GM18511 (cell line): ENCODE data around the gene SYT6.

Experiments used
- ATAC-seq: cut with Tn5 transposase; IDR thresholded peaks from one replicate; pipeline ENCODE4 v1.9.1; 2021; ENCODE audit warnings: mild to moderate bottlenecking, moderate library complexity; ENCODE audit not compliant: unreplicated experiment

SYT6 gene, protein sequence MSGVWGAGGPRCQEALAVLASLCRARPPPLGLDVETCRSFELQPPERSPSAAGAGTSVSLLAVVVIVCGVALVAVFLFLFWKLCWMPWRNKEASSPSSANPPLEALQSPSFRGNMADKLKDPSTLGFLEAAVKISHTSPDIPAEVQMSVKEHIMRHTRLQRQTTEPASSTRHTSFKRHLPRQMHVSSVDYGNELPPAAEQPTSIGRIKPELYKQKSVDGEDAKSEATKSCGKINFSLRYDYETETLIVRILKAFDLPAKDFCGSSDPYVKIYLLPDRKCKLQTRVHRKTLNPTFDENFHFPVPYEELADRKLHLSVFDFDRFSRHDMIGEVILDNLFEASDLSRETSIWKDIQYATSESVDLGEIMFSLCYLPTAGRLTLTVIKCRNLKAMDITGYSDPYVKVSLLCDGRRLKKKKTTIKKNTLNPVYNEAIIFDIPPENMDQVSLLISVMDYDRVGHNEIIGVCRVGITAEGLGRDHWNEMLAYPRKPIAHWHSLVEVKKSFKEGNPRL

GRCh38 chr1:114153261-114154145, at the start of gene SYT6:
SYT6 (minus strand) TSS chr1:114153869; CDS start chr1:114153772, 97 bp downstream.
- no peak for ATAC-seq

DNA sequence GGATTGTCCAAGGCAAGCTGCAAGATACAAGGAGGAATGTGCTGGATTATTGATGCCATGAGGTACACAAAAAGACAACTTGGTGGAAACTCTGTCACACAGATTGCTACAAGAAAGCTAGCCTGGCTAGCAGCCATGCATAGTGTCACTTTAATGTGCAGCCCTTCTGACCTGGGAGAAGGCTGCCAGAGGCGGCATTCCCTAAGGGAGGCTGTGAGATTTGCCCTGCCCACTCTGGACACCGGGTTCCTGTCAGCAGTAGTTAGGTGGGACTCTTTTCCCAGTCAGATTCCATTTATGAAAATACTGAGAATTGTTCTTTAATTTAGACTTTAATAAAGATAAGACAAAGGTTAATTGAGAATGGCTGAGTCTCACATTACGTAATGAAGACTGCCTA, 47.8 kb upstream of the SYT6 start:
- no peak for ATAC-seq

DNA sequence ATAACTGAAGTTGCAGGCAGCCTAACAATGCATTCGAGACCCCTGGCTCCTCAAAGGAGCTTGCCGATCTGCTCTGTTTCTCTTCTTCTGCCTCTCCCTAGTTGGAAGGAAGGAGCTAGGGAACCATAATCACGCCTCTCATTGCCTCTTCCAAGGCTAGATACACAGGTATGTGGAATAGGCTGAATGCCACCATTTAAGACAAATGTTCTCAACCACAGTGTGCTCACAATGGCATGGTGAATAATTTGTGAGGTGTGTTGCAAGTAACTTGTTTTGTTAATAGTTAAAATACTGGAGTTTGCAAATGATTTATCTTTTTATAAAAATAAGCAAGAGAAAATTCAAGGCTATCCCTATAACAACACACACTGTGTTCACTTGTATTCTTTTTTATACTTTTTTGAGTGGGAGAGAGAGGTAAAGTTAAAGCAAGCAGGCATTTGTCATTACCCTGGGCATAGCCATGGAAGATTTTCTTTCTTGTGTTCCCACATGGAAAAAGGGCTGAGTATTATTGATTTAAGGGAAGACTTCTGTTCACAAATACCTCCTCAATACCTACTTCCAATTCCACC, 45.4 kb upstream of the SYT6 start:
- ATAC-seq = no peak

DNA sequence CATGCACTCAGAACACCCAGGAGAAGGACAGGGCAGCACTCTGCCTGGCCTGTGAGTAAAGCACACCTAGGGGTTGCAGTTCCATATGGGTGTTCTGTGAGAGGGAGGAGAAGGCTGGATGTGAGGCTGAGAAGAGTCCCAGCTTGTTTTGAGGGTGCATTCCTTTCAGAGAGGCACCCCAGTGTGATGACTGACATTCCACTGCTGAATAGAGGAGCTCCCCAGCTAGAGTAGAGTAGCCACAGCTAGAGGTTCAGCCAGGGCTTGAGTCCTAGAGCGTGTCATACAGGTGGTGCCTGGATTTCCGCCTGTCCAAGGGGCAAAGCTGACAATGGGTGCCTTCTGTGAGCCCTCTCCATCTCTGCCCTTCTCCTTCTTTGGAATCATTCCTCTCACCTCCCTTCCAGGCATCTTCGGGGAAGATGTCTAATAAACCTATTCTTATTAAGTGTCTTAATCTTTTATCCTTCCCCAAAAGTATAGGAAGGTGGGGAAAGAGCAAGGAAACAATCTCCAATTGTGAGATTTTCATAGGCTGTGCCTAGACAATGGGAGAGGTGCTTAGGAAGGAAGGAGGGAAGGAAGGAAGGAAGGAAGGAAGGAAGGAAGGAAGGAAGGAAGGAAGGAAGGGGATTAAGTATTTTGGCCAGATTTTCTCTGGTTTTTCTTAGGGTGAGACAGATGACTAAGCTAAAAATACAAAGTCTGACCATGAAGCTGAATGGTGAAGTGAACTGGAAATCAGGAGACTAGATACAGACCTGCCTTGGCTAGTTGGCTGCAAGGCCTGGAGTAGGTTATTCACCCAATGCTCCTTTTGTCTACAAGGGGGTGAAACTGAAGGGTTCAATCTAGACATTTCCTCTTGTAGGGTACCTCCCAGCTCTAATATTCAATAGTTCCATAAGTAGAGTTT, 43.6 kb upstream of the SYT6 start:
- ATAC-seq = no peak

DNA sequence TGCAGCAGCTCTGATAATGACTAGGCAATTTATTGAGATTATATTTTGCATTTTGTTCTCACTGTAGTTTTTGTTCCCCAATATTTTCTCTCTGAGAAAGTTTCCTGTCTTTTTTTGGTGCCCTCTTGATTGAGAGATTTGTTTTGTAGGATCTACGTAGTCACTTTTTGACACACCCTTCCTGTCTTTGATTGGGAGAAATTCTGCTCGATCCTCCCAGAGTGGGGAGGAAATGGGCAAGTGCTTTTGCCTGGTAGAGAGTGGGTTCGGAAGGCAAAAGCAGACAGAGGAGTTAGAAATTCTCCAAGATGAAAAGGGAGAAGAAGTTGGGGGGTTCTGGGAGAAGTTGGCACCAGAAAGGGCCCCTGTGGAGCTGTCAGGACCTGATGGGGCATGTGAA, 42.1 kb upstream of the SYT6 start:
- no peak for ATAC-seq

DNA sequence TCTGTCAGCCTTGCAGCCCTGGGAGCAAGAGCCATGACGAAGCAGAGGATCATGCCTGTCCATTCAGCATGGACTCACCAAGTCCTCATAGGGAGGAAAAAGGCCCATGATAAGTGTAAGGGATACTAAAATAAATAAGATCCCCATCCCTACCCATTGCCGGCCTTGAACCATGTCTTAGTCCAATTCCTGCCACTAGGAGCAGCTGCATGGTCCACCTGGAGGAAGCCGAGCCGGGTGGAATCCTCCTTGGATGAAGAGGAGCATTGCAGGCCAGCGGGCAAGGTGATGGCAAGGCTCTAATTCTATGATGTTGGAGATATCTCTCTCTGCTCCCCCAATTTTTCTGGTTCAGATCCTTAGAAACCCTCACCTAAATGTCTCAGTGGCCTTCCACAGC, 38.7 kb upstream of the SYT6 start:
- no peak for ATAC-seq

- ATAC-seq = no peak
Observed at GRCh38 chr1:114189398-114189797, 35.7 kb upstream of the SYT6 start.

GRCh38 chr1:114181356-114181755, 27.7 kb upstream of the SYT6 start:
- ATAC-seq = no peak

DNA sequence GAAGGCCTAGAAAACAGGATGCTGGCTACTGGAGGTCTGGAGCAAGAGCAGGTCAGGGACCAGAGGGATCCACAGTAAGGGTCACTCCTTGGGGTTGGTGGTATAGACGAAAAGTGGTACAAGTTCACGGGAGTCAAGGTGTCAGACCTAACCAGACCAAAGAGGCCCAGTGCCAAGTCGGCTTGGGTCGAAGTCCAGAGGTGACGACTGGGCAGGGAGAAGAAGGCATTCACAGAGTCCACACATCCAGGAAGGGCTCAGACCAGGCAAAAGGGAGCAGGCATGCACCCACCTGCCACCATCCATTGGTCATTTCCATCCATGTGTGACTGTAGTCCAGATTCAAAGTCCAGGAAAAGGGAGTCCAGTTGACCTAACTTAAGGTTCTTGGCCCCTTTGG, 27.1 kb upstream of the SYT6 start:
- no peak for ATAC-seq

- no peak for ATAC-seq
Observed at GRCh38 chr1:114178936-114179335, 25.3 kb upstream of the SYT6 start.

GRCh38 chr1:114177282-114177681, 23.6 kb upstream of the SYT6 start:
- ATAC-seq = no peak

DNA sequence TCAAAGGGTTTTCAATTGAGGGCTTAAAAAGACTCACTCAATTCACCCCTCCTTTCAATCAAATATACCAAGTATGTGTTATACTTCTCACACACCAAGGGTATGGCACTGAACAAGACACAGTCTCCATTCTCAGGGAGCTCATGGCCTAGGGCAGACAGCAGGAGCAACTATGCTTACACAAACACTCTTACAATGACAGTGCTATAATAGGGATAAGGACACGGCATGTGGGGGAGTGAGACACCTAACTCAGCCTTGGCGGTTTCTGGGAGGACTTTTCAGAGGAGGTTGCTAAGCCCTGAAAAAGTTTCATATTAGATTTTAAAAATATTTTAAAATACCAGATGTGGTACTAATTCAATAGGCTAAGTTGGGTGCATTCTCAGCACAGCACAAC, 22.7 kb upstream of the SYT6 start:
- ATAC-seq = no peak

DNA sequence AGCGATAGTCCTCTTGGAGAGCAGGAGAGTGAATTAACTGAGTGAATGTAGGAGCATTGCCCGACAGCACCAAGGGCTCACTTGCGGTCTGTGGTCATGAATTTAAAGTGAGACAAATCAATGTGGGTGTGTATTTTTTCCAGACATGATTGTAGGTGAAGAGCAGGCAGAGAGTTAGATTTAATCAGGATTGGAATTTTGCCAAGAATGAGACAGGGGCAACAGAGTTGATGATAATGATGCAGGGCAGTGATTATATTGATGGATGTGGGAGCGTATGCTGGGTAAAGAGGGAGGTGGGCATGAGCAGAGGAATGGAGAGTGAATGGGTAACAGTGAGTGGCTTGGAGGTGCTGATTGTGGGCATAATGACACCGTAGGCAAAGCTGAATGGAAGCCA, 20.0 kb upstream of the SYT6 start:
- ATAC-seq = no peak

- no peak for ATAC-seq
Observed at GRCh38 chr1:114169509-114169908, 15.8 kb upstream of the SYT6 start.

GRCh38 chr1:114167226-114167625, 13.6 kb upstream of the SYT6 start:
- ATAC-seq = no peak

DNA sequence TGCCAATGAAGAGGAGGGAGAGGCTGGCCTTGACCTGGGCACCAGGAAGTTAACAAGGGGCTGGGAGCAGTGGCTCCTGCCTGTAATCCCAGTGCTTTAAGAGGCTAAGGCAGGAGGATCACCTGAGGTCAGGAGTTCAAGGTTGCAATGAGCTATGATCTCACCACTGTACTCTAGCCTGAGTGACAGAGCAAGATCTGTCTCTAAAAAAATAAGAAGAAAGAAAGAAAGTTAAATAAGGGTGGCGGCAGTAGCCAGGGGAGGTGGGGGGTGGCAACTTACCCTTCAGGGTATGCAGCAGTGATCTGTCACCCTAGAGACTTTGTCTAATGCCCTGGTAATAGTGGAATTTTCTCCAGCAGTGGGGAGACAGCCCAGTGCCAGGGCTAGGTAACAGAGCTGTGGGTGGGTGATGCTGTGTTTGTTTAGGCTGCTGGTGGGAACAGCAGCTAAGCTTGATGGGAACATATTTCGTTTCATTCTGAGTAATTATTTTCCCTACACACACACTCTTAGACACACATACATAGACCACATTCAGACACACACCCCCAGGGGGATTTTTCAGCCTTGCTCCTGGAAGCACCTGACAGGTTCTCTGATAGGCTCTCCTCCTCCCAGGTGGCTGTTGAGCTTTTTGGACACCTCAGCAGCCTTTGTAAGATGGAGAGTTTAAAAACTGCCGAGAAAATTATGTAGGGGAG, 11.3 kb upstream of the SYT6 start:
- ATAC-seq = no peak

- ATAC-seq = no peak
Observed at GRCh38 chr1:114159941-114160340, 6.3 kb upstream of the SYT6 start.

DNA sequence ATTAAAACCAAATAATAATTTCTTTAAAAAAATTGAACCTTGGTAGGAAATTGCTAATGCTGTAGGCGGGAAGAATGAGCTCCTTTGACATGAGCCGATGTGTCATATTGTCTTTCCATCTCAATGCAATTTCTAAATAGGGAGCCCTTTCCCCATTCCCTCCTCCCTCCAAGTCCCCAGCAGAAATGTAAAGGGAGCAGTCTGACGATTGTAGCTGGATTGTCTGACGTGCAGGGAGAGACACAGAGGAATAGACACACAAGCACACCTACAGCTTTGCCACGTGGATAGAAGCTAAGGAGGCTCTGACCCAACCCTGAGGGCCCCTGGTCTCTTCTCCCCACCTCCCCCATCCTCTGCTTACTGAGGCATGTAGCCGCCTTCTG, 3.6 kb upstream of the SYT6 start:
- ATAC-seq = no peak

DNA sequence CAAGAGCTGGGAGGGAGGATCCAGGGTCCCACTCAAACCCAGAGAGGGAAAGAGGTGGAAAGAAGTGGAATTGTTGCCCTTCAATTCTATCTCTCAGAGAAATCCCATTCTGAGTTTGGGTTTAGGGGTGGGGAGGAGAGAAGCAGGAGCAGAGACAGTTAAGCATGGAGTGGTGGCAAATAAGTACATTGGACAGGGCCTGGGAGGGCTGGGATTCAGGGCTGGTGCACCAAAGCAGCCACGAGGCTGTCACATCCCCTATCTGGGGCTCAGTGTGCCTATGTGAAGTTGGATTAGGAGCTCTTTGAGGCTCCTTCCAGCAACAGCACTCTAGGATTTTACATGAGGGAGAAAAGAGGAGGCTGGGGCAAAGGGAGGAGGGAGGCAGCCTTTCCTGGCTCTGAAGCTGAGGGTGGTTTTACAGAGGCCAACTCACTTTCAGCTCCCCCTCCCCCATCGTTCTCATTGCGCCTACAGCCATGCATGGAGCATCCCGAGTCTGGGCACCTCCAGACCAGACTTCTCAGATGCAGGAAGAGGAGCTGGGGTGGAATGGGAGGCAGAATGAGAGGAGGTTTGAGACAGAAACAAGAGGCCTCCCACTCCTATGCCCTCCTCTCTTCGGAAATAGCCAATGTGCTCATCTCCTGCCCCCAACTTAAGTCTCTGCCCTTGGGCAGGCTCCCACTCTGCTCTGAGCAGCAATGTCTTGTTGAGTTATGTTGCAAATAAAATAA, 3.0 kb upstream of the SYT6 start:
- no peak for ATAC-seq
